Stimulated activated naive CD4-positive, alpha-beta T cell (primary cell): ENCODE measurements around the gene FOXO3.
A peak's percentile ranks its signal among the peaks of the same experiment; 100 is the strongest.

Experiments
- DNase-seq, 6 experiments: peaks; one replicate each; lab custom pipeline; 2025; lab: John Stamatoyannopoulos, UW

FOXO3 gene

GRCh38 chr6:108574457-108575141, 13.9 kb downstream of the FOXO3 start:
- DNase-seq, result no peak

GRCh38 chr6:108575905-108576494, 15.3 kb downstream of the FOXO3 start:
- no peak for DNase-seq

- peak in 1 of 6 experiments; percentile 18 for DNase-seq
Measured at GRCh38 chr6:108576709-108577108, 16.0 kb downstream of the FOXO3 start.

- DNase-seq, result no peak
Measured at GRCh38 chr6:108578166-108578565, 17.4 kb downstream of the FOXO3 start.

GRCh38 chr6:108578595-108579327, 18.0 kb downstream of the FOXO3 start:
- no peak for DNase-seq

- DNase-seq, result no peak
Measured at GRCh38 chr6:108579328-108579721, 18.6 kb downstream of the FOXO3 start.

GRCh38 chr6:108580646-108581045, 19.9 kb downstream of the FOXO3 start:
- DNase-seq, result no peak

GRCh38 chr6:108581237-108581931, 20.7 kb downstream of the FOXO3 start:
- no peak for DNase-seq

GRCh38 chr6:108581932-108582475, 21.3 kb downstream of the FOXO3 start:
- no peak for DNase-seq

GRCh38 chr6:108582618-108583017, 21.9 kb downstream of the FOXO3 start:
- no peak for DNase-seq

- no peak for DNase-seq
Measured at GRCh38 chr6:108584323-108584722, 23.6 kb downstream of the FOXO3 start.

- no peak for DNase-seq
Measured at GRCh38 chr6:108585359-108585758, 24.6 kb downstream of the FOXO3 start.

GRCh38 chr6:108585921-108586536, 25.3 kb downstream of the FOXO3 start:
- no peak for DNase-seq

GRCh38 chr6:108587258-108588059, 26.7 kb downstream of the FOXO3 start:
- no peak for DNase-seq

- no peak for DNase-seq
Measured at GRCh38 chr6:108588586-108588985, 27.9 kb downstream of the FOXO3 start.

GRCh38 chr6:108589244-108589791, 28.6 kb downstream of the FOXO3 start:
- no peak for DNase-seq

- no peak for DNase-seq
Measured at GRCh38 chr6:108591040-108591816, 30.5 kb downstream of the FOXO3 start.

GRCh38 chr6:108592371-108593337, 31.9 kb downstream of the FOXO3 start:
- peak in 4 of 6 experiments; percentile 9 to 44 (median 25) for DNase-seq

GRCh38 chr6:108594151-108594550, 33.4 kb downstream of the FOXO3 start:
- no peak for DNase-seq
